ENCODE measurements around the gene MOB3B.
"Not testable (repeated sequence)": the region's sequence is repeated elsewhere in the genome, so short reads cannot be mapped to it uniquely, and the experiment has no call there.

GRCh38 chr9:27448356-27448755 is 81.3 kb downstream of the MOB3B start:
- not testable (repeated sequence) for TF ChIP-seq CTCF (conservative IDR thresholded peaks at IDR 0.05 in 1 of 2, IDR thresholded peaks at IDR 0.05 in 1 of 2; ENCODE audit: low read depth in 1 of 2, low read length in 2 of 2); EZH2 (IDR thresholded peaks at IDR 0.05; ENCODE audit: low read length, missing control alignments)
